HUES64 (cell line): ENCODE results near the gene ZSCAN4.

Experiments used
- H3K27ac ChIP-seq: 2 replicates; pipeline ENCODE4 v1.7.0; 2013; ENCODE audit warnings: low read depth, low read length, inconsistent platforms
- H3K27me3 ChIP-seq: 2 replicates; pipeline ENCODE4 v1.6.1; 2013; ENCODE audit warnings: mild to moderate bottlenecking, low read length; ENCODE audit not compliant: insufficient read depth
- H3K36me3 ChIP-seq: 2 replicates; pipeline ENCODE4 v1.6.1; 2013; ENCODE audit warnings: mild to moderate bottlenecking, low read length; ENCODE audit not compliant: insufficient read depth
- H3K4me1 ChIP-seq: 2 replicates; pipeline ENCODE4 v1.6.1; 2013; ENCODE audit warnings: mild to moderate bottlenecking, low read length, moderate library complexity; ENCODE audit not compliant: insufficient read depth
- H3K4me3 ChIP-seq: 2 replicates; pipeline ENCODE4 v1.5.1; 2013; ENCODE audit warnings: mild to moderate bottlenecking, low read length, moderate library complexity
- H3K9ac ChIP-seq: 2 replicates; pipeline ENCODE4 v1.6.1; 2013; ENCODE audit warnings: mild to moderate bottlenecking, low read depth, low read length
- H3K9me3 ChIP-seq: 2 replicates; pipeline ENCODE4 v1.6.1; 2013; ENCODE audit warnings: low read depth, low read length; ENCODE audit not compliant: insufficient read depth
- WGBS: fragments of 150-250, 120-280 bp; methylation state at CpG from one replicate; pipeline ENCODE4 v1.1.7; 2013; ENCODE audit warnings: missing lambda C conversion rate; 5-methylcytosine and 5-hydroxymethylcytosine counted together

Gene ZSCAN4

DNA sequence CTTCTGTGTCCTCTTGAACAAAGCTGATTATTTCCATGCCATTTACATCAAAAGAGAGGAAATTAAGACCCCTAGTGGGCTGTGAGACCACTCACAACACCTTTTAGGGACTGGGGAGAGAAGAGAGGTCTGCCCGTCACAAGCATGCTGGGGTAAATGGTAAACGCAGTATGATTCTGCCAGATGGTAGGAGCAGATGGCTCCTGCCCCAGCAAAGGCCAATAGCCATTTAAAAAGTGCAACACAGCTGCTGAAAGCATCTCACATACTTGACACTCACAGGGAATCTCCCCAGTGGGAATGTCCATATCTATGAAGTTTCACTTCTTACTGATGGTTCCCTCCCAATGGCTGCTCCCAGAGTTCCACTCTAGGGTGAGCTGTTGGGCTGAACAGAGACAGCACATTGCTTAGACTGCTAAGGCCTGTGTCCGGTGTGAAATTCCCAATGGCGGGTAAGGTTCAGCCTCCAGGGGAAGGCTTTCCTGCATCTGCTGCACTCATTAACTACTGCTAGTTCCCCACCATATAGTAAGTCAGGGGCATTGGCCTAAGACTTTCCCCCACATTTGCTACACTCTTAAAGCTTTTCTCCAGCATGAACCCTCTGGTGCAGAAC is 51.3 kb downstream of the ZSCAN4 start:
- Histone ChIP-seq H3K27me3 (no peaks in the 10 kb centered on the region), H3K27ac (no peak overlapping the region), H3K9me3 (peaks cover 13% of the 10 kb centered on the region), H3K36me3 (peaks cover 39% of the 10 kb centered on the region), H3K4me1 (peaks cover 11% of the 10 kb centered on the region), H3K4me3 (no peak overlapping the region), H3K9ac (no peak overlapping the region)
- WGBS: 84% methylated on average over 4 of the region's 4 CpGs

- Histone ChIP-seq H3K9ac (no peak overlapping the region), H3K36me3 (peaks cover 39% of the 10 kb centered on the region), H3K27ac (no peak overlapping the region), H3K9me3 (peaks cover 13% of the 10 kb centered on the region), H3K4me3 (no peak overlapping the region), H3K4me1 (peaks cover 11% of the 10 kb centered on the region), H3K27me3 (no peaks in the 10 kb centered on the region)
- WGBS: 97% methylated on average over 10 of the region's 10 CpGs
Observed at GRCh38 chr19:57720878-57721277, 52.1 kb downstream of the ZSCAN4 start.
